HepG2 (cell line): Measurements from ENCODE around the gene NXPE3. TPM values are rescaled to one million over a fixed set of nuclear protein-coding genes. Genes with fewer than 3 reads are reported as not detected.

Experiments
- AGO1 ChIP-seq: fragments of 200-400 bp; formaldehyde crosslinking; IDR thresholded peaks from 2 replicates; pipeline ENCODE4 v1.6.1; 2017; ENCODE audit warnings: mild to moderate bottlenecking, low read depth, low read length, moderate library complexity; ENCODE audit not compliant: poor library complexity, severe bottlenecking
- ASH2L ChIP-seq: fragments of 300-600, 200-600 bp; sonication (generic); IDR thresholded peaks from 2 replicates; pipeline ENCODE4 v1.7.0; 2017; ENCODE audit warnings: low read depth, mild to moderate bottlenecking, moderate library complexity, mixed read lengths, low read length; ENCODE audit not compliant: insufficient read length
- CHD4 ChIP-seq: fragments of 200-600 bp; sonication (generic); IDR thresholded peaks from 2 replicates; pipeline ENCODE4 v1.7.0; 2017; ENCODE audit warnings: mild to moderate bottlenecking, low read length, borderline replicate concordance
- EHMT2 ChIP-seq: fragments of 200-600 bp; sonication (generic); IDR thresholded peaks from 2 replicates; pipeline ENCODE4 v1.7.0; 2017; ENCODE audit warnings: antibody characterized with exemption, low read depth, low read length, borderline replicate concordance
- ETV5 ChIP-seq: IDR thresholded peaks from 2 replicates; pipeline ENCODE4 v1.6.1; 2018; ENCODE audit warnings: missing biosample characterization, missing genetic modification reagents, inconsistent platforms, borderline replicate concordance
- GABPA ChIP-seq, 2 experiments: IDR thresholded peaks; 2 replicates each; pipeline ENCODE4 v1.6.1; 2011 to 2016; ENCODE audit warnings: low read depth in 2 of 2, low read length in 1 of 2, missing biosample characterization in 1 of 2, missing genetic modification characterization in 1 of 2
- HMGA1 ChIP-seq: sonication (generic); formaldehyde crosslinking; conservative IDR thresholded peaks from 2 replicates; pipeline ENCODE4 v1.4.0; 2020; ENCODE audit warnings: missing genetic modification reagents
- NFKB2 ChIP-seq: sonication (generic); formaldehyde crosslinking; IDR thresholded peaks from 2 replicates; pipeline ENCODE4 v1.4.0; 2020; ENCODE audit warnings: missing genetic modification reagents, borderline replicate concordance
- NR2C2 ChIP-seq: sonication (generic); formaldehyde crosslinking; IDR thresholded peaks from 2 replicates; pipeline ENCODE4 v1.4.0; 2020; ENCODE audit warnings: missing genetic modification reagents, mild to moderate bottlenecking, moderate library complexity, borderline replicate concordance
- SALL1 ChIP-seq: sonication (generic); formaldehyde crosslinking; IDR thresholded peaks from 2 replicates; pipeline ENCODE4 v1.8.0; 2022; ENCODE audit warnings: mild to moderate bottlenecking, missing genetic modification reagents
- SALL2 ChIP-seq: sonication (generic); formaldehyde crosslinking; IDR thresholded peaks from 2 replicates; pipeline ENCODE4 v1.8.1; 2023; ENCODE audit warnings: mild to moderate bottlenecking, missing genetic modification reagents, inconsistent platforms
- TEF ChIP-seq: sonication (generic); formaldehyde crosslinking; IDR thresholded peaks from 2 replicates; pipeline ENCODE4 v1.5.0; 2020; ENCODE audit warnings: missing genetic modification reagents
- THAP9 ChIP-seq: sonication (generic); formaldehyde crosslinking; IDR thresholded peaks from 2 replicates; pipeline ENCODE4; 2020; ENCODE audit warnings: missing genetic modification reagents, mild to moderate bottlenecking, borderline replicate concordance
- WIZ ChIP-seq: sonication (generic); formaldehyde crosslinking; IDR thresholded peaks from 2 replicates; pipeline ENCODE4 v1.5.1; 2020; ENCODE audit warnings: mild to moderate bottlenecking, missing genetic modification reagents
- ZHX2 ChIP-seq, 2 experiments: sonication (generic) in 1 of 2; formaldehyde crosslinking in 1 of 2; IDR thresholded peaks; 2 replicates each; pipeline versions ENCODE4 v1.6.1 to v1.9.0; 2014 to 2022; ENCODE audit warnings: antibody characterized with exemption in 1 of 2, borderline replicate concordance in 1 of 2, inconsistent platforms in 1 of 2, low read depth in 1 of 2, missing genetic modification reagents in 1 of 2
- ZNF331 ChIP-seq: sonication (generic); formaldehyde crosslinking; IDR thresholded peaks from 2 replicates; pipeline ENCODE4 v1.4.0; 2020; ENCODE audit warnings: missing genetic modification reagents
- polyA plus RNA-seq, 8 experiments: library from polyadenylated mRNA; depleted of rRNA in 3 of 8; stranded (reverse) in 7 of 8; unstranded in 1 of 8; fragments of >200 nt; fragmentation: Illumina TruSeq in 4 of 8; extraction: Trizol in 4 of 8; gene quantifications; 2 replicates each; pipeline versions ENCODE4 v1.2.1 to v1.2.3, GENCODE V29; 2011 to 2016; ENCODE audit warnings: low read depth in 4 of 8, missing spikeins in 1 of 8, mixed read lengths in 1 of 8; ENCODE audit not compliant: insufficient read depth in 1 of 8
- total RNA-seq, 5 experiments: library from RNA; depleted of rRNA; stranded (reverse); fragments of >200 nt; fragmentation: Illumina TruSeq; extraction: Trizol; gene quantifications; 2 replicates each; pipeline ENCODE4 v1.2.3, GENCODE V29; 2016; ENCODE audit warnings: low read depth in 1 of 5

The NXPE3 gene
- total and polyA plus RNA-seq, 2 of the 13 experiments (the other 11 are each of a cell fraction or from before 2014, with no cell fraction given): 3.5 to 4.7 TPM

GRCh38 chr3:101827211-101828174, 48.5 kb downstream of the NXPE3 start (continued):
- TF ChIP-seq THAP9 (CRISPR knock-in tag) (peak; percentile 24; the same call in 1 of the 2 replicates), CHD4 (no peak), NFKB2 (CRISPR knock-in tag) (peak; percentile 70; the same call in 1 of the 2 replicates), SALL1 (CRISPR knock-in tag) (peak; percentile 72), TEF (CRISPR knock-in tag) (no peak), GABPA (IDR thresholded peaks at IDR 0.05; ENCODE audit: low read depth, low read length) (no peak), GABPA (CRISPR knock-in tag; IDR thresholded peaks at IDR 0.05; ENCODE audit: low read depth) (no peak), SALL2 (0 out of 2 replicates have a peak, but pooled peaks have one; percentile 49), ZNF331 (CRISPR knock-in tag) (no peak), WIZ (CRISPR knock-in tag) (no peak), ZHX2 (IDR thresholded peaks at IDR 0.05; ENCODE audit: low read depth) (no peak), ZHX2 (CRISPR knock-in tag; IDR thresholded peaks at IDR 0.05; ENCODE audit: borderline replicate concordance) (no peak), EHMT2 (no peak), ASH2L (peak; percentile 74), AGO1 (no peak), NR2C2 (CRISPR knock-in tag) (no peak), ETV5 (CRISPR knock-in tag) (0 out of 2 replicates have a peak, but pooled peaks have one; percentile 7), HMGA1 (CRISPR knock-in tag) (no peak)
